Stimulated activated CD4-positive, alpha-beta T cell treated with anti-CD3 and anti-CD28 coated beads, TNF-alpha, amount 100 ng/mL, for 48 hours (primary cell): Measurements from ENCODE around the gene KRTAP5-1.
A peak's percentile ranks its signal among the peaks of the same experiment; 100 is the strongest.

Experiments
- DNase-seq, 3 donors: peaks; one replicate each; pipeline ENCODE4 v3.0.0-alpha.2; 2020; ENCODE audit warnings: low read depth in 3 of 3

KRTAP5-1 gene

DNA sequence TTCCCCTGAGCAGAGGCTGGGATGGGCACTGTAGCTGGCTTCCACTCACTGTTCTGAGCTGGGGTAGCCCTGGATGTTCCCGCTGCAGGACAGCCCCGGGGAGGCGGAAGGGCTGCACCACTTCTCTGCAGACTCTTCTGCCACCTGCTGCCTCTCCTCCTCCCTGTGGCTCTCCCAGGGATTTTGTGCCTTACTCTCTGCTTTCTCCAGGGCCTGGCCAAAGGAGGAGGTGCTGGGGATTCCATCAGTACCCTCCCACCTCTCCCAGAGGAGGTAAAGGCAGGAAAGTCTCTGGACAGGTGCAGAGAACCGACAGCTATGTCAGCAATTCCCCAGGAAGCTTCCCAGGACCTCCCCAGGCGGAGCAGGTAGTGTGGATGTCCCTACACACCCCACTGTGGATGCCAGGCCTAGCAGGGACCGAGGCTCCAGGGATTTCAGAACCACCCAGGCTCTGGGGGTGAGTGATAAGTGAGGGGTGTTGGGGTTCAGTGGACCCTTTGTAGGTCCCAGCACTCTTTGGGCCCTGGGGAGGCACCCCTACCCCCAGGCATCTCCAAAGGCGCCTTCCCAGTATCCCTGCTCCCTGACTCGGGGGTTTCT, 24.3 kb downstream of the KRTAP5-1 start:
- no peak for DNase-seq

DNA sequence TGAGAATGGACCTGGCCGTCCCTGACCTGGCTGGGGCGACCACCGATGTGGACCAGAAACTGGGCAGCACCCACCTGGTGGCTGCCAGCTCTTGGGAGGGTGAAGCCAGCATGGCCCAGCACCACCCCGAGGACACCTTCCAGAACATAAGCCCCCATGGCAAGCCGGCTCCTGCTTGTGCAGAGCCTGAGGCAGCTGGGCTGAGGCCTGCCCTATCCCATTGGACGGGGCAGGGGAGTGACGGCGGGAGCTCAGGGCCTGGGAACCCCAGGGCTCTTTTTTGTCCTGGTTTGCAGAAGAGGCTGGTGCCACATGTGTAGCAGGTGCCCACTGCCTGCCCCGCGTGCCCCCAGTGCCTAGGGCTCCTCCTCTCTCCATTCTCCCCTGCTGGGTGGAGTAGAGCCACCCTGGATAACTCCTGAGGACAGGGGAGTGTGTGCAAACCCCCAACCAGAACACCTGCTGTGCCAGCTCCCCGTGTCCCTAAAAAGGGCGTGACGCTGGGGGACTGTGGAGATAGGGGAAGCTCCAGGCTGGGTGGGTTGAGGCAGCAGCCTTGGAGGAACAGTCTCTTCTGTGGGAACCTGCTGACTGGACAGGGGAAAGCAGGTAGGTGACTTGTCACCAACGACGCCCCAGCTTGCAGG, 25.0 kb downstream of the KRTAP5-1 start:
- no peak for DNase-seq

DNA sequence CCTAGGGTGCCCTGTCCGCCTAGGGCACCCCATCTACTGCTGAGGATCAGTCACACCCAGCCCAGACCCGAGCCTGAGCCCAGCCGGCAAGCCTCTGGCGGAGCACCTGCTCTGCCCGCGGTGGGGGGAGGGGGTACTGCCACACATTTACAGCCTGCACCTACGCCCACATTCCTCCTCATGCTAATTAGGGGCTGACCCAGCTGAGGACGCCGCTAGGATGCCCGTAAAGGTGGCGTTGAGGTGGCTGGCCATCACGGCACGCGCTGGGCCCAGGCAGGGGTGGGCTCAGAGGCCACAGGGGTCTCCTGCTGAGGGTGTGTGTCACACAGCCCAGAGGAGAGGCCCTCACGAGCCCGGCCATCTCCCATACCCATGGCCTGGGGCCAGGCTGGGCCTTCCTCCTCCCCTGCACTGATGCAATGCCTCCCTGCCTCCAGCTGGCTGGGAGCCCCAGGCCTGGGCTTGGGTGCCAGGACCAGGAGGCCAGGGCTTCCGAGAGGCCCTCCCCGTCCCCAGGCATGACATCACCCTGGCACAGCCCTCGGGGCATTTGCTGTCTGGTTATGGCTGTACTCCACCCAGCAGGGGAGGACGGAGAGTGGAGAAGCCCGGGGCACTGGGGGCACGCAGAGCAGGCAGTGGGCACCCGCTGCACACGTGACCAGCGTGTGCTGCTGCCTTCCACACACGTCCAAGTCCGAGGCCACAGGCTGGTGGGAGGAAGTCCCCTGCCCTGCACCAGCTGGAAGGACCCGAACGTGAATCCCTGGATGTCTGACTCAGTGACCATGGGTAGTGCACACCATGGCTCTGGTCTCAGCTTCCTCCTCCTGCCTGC, 25.8 kb downstream of the KRTAP5-1 start:
- DNase-seq = no peak

DNA sequence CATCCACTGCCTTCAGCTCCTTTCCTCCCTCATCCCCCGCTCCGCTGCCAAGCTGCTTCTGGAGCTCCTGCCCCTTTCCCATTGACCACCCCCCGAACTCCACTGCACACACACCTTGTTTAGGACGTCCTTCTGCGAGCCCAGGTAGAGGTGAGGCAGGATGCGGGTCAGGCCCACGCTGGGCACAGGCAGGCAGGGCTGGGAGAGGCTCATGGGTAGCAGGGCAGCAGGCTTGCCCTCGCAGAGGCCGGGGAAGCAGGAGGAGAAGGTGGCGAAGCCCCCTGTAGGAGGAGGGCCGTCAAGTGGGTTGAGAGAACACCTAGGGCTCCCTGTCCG, 26.3 kb downstream of the KRTAP5-1 start:
- DNase-seq = no peak

DNA sequence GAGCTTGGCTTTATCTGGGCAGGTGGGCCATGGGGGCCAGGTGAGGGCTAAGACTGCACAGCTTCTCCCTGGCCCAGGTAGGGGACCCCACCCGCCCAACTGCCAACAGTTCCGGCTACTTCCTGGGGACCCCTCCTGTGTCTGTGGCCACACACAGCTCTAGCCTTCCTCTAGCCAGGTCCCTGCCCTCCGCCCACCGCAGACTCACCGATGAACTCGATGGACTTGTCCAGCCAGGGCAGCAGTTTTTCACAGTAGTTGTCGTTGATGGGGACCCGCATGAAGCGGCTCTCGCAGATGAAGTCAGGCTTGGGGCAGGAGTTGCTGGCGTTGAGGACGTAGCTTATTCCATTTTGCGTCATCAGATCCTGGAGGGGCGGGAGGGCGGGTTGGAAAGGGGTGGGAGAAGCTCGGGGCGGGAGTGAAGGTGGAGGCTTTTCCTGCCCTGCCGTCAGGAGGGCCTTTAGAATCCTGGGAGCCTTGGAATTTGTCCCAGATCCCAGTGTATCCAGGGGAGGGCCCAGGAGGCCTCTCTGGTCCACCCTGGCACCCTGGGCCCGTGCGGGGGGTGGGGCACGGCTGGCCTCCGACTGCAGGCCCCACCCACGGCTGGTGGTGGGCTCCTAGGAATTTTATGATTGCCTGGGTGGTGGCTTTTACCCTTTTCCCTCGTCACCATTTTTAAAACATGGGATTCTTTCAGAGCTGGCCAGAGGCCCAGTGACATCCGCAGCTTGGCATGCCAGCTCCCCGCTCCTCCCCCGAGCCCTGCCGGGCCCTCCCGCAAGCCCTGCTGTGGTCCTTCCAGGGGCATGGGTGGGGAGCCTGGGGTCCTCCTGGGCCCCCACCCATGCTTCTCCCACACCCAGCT, 26.9 kb downstream of the KRTAP5-1 start:
- DNase-seq = no peak

DNA sequence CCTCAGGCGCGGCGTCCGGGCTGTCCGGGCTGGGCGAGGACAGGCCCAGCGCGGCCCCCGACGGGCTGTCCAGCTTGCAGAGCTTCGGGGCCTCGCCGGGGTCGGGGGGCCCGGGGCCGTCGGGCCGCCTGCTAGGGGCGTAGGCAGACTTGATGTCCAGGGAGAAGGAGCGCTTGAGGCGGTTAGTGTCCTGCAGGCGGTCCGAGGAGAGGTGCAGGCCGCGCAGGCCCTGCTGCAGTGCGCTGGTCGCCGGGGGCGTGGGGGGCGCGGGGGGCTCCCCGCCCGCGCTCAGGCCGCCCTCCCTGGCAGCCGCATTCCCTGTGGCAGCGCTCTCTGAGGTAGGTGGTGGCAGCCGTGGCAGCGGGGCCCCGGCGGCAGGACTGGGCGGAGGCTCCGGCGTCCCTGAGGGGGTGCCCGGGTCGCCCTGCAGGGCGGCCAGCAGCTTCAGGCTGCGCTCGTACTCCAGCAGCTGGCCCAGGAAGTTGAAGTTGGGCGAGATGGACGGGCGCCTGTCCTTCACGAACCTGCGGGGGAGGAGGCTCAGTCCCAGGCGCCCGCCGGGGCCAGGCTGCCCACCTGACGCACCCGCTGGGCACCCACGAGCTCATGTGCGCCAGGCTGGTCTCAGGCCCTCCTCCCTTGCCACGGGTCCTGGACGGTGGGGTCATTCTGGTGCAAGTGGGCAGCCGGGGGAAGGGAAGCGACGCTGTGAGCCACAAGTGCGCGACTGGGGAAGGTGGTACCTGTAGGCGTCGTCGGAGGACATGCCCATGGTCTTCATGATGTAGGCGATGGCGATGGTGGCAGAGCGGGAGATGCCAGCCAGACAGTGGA, 27.8 kb downstream of the KRTAP5-1 start:
- no peak for DNase-seq

DNA sequence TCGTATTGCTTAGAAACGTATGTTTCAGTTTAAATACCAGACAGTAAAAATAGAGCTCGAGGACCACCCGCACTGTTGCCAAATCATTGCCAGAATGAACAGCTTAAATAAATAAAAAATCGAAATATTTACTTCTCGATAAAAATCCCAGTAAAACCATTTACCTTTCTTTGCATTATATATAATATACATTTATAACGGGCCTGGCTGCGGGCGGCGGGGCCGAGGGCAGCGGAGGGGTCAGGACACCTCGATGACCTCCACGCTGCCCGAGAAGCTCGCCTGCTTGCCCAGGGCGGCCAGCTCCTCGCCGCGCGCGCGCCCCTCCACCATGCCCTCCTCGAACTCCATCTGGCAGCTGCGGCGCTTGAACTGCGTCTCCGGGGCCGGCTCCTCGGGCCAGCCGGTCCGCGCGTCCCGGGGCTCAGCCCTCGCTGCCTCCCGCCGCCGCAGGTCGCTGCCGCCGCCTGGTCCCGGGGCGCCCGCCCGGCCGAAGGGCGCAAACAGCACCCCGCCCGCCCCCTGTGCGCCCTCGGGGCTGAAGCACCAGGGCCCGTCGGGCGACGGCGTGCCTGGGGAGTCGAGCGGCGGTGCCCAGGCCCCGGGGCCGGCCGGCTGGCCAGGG, 28.7 kb downstream of the KRTAP5-1 start:
- no peak for DNase-seq

DNA sequence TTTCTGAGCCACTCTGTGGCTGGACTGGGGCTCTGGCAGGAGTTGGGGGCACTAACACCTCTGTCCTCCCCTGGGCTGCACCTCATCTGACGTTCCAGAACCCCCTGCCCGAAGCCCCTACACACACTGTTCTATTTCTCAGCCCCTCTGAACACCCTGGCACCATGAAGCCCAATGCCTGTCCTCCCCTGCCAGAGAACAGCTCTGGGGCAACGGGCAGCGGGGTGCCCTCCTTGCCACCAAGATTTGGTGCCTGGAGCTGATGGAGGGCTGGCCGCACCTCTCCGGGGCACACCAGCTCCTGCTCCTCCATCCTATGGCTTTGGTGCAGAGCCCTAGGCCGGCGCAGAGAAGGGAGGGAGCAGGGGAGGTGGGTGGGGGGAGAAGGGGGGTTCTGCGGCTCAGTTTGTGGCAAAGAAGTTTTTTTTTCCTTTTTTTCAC, 29.4 kb downstream of the KRTAP5-1 start:
- no peak for DNase-seq

DNA sequence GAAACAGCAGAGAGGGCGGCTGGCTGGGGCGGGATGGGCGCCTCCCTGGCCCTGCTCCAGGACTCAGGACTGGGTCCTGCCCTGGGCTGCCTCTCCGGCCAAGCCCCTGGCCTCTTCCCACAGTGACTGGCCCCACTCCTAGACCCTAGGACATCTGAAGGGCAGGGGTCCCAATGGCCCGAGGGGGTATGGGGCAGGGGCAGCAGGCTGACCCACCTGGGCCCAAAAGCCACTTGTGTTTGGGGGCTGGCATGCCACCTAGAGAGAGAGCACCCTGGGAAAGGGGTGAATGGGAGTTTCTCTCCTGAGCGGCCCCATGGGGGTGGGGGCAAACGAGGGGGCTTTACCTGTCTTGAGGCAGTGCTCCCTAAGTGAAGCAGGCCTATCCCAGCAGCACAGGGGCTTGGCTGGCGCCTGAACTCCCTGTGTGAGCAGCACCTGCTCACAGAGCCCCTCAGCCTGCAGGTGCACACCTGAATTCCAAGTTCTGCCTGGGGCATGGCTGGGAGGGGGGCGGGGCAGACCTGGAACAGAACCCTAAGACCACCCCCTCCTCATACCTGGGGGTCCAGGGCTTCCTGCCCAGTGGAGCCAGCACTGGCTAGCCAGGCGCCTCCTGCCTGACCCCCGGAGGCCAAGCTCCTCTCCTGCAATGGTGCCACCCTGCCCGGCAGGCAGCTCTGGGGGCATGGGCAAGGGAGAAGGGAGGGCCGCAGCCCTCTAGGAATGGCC, 29.9 kb downstream of the KRTAP5-1 start:
- no peak for DNase-seq

DNA sequence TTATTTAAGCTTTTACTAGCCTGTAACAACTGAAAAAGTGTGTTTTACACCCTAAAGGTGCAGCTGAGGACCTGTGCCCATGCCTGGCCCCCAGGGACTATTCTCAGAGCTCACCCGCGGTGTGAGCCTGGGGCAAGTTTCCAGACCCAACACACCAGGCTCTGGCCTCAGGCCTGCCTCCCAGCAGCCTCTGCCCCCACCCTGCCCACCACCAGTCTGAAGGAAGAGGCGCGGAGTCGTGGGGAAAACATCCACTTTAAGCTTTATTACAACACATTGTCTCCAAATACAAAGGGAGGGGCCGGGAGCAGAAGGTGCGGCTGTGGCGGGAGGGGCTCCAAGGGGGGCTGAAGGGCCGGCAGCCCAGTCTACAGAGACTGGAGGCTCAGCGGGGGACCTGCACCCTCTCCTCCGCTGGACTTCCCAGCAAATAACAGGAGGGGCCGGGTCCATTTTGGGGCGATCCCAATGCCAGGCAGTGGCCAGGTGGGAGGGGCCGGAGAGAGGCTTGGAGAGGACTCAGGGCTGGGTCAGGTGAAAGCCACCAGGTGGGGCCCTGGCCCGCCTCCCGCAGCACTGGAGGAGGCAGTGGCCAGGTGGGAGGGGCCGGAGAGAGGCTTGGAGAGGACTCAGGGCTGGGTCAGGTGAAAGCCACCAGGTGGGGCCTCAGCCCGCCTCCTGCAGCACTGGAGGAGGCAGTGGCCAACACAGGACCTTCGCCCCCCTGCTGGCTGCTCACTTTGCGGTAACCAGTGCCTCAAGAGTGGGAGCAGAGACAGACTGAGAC, 31.1 kb downstream of the KRTAP5-1 start:
- DNase-seq = no peak

DNA sequence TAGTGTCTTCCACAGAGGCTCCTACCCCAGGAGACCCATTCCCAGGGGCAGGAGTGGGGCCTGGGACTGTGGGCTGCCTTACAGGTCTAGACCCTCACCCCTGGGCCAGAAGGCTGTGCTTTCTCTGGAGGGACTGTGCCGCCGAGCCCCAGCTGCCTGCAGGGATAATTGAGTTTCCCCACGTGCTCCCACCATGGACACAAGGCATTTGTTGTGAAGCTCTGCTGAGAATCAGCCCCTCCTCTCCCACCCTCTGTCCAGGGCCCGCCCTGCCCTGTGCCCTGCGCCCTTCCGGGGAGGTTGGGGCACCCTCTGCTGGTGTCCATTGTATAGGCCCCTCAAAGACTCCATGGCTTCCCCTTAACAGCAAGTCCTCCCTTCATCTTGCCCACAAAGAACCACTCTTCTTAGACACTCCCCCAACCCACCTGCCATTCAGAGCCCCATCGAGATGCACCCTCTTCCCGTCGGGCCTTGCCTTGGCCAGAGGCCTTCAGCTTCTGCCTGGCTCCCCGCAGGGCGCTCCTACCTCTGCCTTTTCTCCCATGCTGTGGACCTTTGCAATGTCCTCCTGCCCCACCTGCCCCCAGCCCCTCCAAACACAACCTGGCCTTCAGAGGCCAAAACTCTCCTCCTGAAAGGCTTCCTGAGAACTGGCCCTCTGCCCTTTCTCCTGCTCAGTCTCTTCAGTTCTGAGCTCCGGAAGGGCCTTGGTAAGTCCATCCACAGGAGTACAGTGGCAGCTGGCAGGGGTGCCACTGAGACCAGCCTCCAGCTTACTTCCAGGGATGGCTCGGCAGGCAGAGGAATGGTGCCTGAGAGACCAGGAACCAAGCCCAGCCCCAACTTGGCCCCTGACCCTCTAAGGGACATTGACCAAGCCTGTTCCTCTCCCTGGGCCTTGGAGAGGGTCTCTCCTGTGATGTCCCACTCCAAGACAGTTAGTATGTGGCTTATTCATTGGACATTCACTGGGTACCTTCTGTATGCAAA, 35.4 kb downstream of the KRTAP5-1 start:
- DNase-seq = no peak

DNA sequence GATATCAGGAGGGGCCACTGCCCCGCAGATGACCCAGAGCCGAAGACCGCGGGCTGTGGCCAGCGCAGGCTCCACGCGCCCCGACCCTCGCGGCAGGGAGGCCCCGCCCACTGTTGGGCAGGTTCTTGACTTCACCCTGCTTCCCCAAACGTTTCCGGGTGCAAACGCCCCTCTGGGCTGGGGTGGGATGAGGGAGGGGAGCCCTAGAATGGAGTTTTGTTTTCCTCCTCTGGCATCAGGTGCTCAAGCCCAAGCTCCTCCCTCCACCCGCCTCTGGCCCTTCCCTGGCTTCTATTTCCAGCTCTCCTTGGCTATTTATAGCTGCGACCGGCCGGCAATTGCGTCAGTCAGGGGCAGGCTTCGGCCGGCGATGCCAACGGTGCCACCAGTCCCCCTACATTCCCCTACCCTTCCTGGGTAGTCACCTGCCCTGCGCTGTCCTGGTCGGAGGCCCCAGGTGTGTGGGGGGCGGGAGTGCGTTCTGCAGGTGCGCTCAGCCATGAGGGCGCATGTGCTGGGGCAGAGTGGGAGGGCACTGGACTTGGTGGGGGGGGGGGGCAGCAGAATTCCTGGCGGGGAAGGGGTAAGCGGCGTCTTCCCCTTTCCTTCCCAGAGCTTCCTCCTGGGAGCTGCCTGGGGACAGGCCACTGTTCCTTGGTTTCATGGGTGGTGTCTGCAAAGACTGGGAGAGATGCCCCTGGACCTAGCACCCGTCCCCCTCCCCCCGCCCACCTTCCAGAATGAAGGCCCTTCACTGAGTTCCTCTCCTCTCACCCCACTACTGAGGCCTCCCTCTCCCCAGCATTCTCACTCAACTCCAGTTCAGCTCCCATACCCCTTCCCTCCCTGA, 36.6 kb downstream of the KRTAP5-1 start:
- DNase-seq = no peak

DNA sequence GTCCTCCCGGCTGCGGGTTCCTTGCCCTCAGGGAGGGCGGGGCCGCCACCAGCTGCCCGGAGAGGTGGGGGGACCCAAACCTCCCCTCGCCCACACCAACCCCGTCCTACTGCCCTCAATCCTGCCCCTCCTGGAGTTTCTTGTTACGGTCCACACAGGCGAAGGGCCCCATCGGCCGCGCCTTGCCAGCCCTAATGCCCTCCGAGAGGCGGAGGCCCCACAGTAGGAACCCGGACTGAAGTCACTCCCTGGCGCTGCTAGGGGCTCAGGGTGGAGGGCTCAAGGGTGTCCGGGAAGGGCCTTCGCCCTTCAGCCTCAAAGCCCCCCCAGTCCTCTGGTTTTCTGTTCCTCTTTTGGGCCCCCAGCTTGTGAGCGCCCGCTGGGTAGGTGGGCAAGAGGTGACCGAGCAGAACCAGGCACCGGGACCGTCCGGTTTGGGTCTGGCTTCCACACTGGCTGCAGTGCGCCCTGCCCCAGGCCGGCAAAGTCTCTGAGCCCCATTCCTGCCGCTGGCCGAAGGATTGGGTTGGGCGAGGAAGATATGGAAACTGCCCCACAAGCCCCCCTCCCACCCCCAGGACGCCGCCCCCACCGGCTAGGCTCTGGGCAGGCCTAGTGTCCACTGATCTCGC, 37.5 kb downstream of the KRTAP5-1 start:
- no peak for DNase-seq

DNA sequence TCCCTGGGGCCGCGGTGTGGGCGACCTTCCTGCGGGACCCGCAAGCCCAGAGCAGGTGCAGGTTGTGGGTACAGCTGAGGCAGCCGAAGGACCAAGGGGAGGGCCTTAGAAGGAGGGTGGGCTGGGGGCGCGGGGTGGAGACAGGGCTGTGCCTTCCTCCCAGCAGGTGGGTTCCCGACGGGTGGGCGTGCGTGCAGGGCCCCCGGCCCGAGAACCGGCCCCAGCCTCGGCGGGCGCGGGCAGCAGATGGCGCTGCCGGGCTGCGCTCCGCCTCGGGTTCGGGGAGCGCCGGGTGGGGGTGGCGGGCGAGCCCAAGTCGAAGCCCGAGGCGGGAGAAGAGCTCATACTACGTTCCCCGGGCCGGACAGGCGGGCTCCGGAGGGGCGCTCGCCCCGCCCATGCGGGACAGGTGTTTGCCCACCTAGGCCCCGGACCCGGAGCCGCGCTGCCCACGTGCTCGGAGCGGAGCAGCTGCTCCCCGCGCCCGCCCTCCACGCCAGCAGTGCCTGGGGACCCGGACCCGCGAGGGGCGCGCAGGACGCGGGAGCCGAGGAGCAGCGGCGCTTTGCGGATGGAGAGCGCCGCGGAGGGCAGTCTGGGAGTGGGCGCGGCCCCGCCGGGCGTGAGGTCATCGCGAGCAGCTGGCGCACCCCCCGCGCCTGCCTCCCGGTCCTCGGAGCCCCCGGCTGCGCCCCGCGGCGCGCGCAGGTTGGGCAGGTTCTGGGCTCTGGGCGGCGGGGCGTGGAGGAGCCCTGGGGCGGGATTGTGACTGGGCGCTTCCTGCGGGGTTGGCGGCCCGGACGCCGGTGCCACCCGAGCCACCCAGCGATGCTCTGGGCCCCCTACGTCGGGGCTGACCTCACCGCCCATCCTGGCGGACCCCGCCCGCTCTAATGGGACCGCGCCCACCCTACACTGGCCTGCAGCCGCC, 38.3 kb downstream of the KRTAP5-1 start:
- DNase-seq = peak in 2 of 3 donors; percentile 20 to 51

DNA sequence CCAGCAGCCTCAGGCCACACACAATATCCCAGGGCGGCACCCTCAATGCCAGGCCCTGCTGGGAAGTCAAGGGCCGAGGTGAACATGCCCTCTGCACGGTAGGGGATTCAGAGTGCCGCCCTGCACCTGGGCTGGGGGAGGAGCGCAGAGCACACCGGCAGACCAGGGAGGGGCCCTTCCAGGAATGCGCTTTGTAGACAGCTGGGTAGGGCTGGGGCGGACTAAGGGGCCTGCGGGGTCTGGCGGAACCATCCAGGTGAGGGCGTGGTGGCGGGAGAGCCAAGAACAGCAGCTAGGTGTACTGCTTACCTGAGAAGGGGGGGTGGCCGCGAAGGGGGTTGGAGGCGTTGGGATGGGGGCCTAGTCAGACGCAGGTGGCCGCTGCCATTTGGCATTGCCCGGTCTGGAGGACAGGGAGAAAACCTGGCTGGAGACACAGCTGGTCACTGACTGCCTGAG, 39.0 kb downstream of the KRTAP5-1 start:
- no peak for DNase-seq
